Endothelial cell (in vitro differentiated cells): Measurements from ENCODE around the gene TUFT1. TPM values are rescaled to one million over a fixed set of nuclear protein-coding genes. Genes with fewer than 3 reads are reported as not detected.

ENCODE experiments used
- DNase-seq: peaks from one replicate; pipeline ENCODE4 v3.0.0; 2021; ENCODE audit warnings: low spot score
- H3K27ac Mint-ChIP-seq: one replicate; pipeline ENCODE4 v1.8.0; 2021; ENCODE audit warnings: mixed read lengths, inconsistent platforms; ENCODE audit not compliant: unreplicated experiment
- H3K27me3 Mint-ChIP-seq: one replicate; pipeline ENCODE4 v1.8.0; 2021; ENCODE audit warnings: mild to moderate bottlenecking, moderate library complexity, mixed read lengths, inconsistent platforms; ENCODE audit not compliant: unreplicated experiment
- H3K36me3 Mint-ChIP-seq: one replicate; pipeline ENCODE4 v1.8.0; 2021; ENCODE audit warnings: mild to moderate bottlenecking, low read depth, mixed read lengths, inconsistent platforms; ENCODE audit not compliant: unreplicated experiment
- H3K4me1 Mint-ChIP-seq: one replicate; pipeline ENCODE4 v1.8.0; 2021; ENCODE audit warnings: mild to moderate bottlenecking, mixed read lengths, inconsistent platforms; ENCODE audit not compliant: unreplicated experiment
- H3K4me3 Mint-ChIP-seq: one replicate; pipeline ENCODE4 v1.8.0; 2021; ENCODE audit warnings: mild to moderate bottlenecking, mixed read lengths, inconsistent platforms; ENCODE audit not compliant: unreplicated experiment
- H3K9me3 Mint-ChIP-seq: one replicate; pipeline ENCODE4 v1.8.0; 2021; ENCODE audit warnings: mixed read lengths, inconsistent platforms; ENCODE audit not compliant: unreplicated experiment
- total RNA-seq: library from RNA; stranded (reverse); fragmentation: NEBNext Ultra II Directional; extraction: Animal tissue kit (Norgen Biotek cat#: 25700); gene quantifications from one replicate; pipeline ENCODE4 v1.2.1, GENCODE V29; 2021; ENCODE audit not compliant: unreplicated experiment
- TF ChIP-seq, protein P1 (sequence below): fragments of 200-600 bp; sonication (generic); IDR thresholded peaks from one replicate; pipeline ENCODE4 v1.5.0; 2021; ENCODE audit warnings: antibody characterized with exemption; ENCODE audit not compliant: unreplicated experiment

The TUFT1 gene
- total RNA-seq, 1 donor from 2014 or later, result 11.2 TPM

DNA sequence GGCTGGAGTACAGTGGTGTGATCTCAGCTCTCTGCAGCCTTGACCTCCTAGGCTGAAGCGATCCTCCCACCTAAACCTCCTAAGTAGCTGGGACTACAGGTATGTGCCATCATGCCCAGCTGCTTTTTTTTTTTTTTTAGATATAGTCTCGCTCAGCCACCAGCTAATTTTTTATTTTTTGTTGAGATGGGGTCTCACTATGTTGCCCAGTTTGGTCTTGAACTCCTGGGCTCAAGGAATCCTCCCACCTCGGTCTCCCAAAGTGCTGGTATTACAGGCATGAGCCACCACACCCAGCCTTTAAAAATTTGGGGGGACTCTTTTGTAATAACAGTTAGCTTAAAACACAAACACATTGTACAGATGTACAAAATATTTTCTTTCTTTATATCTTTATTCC lies 70.0 kb downstream of the TUFT1 start:
- Mint-ChIP-seq H3K27me3 (peaks cover 5% of the 10 kb centered on the region), H3K4me3 (no peak overlapping the region), H3K9me3 (no peaks in the 10 kb centered on the region), H3K4me1 (peaks cover 19% of the 10 kb centered on the region), H3K36me3 (peaks cover 12% of the 10 kb centered on the region), H3K27ac (no peak overlapping the region)
- DNase-seq, result no peak
- TF ChIP-seq, protein P1, sequence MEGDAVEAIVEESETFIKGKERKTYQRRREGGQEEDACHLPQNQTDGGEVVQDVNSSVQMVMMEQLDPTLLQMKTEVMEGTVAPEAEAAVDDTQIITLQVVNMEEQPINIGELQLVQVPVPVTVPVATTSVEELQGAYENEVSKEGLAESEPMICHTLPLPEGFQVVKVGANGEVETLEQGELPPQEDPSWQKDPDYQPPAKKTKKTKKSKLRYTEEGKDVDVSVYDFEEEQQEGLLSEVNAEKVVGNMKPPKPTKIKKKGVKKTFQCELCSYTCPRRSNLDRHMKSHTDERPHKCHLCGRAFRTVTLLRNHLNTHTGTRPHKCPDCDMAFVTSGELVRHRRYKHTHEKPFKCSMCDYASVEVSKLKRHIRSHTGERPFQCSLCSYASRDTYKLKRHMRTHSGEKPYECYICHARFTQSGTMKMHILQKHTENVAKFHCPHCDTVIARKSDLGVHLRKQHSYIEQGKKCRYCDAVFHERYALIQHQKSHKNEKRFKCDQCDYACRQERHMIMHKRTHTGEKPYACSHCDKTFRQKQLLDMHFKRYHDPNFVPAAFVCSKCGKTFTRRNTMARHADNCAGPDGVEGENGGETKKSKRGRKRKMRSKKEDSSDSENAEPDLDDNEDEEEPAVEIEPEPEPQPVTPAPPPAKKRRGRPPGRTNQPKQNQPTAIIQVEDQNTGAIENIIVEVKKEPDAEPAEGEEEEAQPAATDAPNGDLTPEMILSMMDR, result no peak

DNA sequence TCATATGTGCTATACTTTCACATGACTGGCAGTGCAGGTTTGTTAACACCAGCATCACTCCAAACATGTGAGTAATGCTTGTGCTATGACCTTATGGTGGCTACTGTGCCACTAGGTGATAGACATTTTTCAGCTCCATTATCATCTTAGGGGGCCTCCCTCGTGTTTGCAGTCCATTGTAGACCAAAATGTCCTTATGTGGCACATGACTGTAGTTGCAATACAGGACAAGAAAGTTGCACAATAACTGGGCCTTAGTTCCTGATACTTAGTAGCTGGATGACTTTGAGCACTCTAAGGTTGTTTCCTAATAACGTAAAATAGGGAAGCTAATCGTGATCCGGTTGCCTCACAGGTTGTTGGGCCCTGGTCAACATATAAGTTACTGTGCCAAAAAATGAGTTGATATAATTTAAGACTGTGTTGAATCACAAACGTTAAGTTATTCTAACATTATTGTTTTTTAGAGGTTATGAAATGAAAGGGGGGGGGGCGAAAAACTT lies 71.2 kb downstream of the TUFT1 start:
- H3K27me3 Mint-ChIP-seq, result peaks cover 5% of the 10 kb centered on the region
- peak overlapping the region; percentile 91 for H3K4me3 Mint-ChIP-seq
- peaks cover 16% of the 10 kb centered on the region for H3K36me3 Mint-ChIP-seq
- H3K9me3 Mint-ChIP-seq, result no peaks in the 10 kb centered on the region
- TF ChIP-seq, protein P1, result no peak
- no peak for DNase-seq
- no peak overlapping the region for H3K27ac Mint-ChIP-seq
- peaks cover 19% of the 10 kb centered on the region for H3K4me1 Mint-ChIP-seq

DNA sequence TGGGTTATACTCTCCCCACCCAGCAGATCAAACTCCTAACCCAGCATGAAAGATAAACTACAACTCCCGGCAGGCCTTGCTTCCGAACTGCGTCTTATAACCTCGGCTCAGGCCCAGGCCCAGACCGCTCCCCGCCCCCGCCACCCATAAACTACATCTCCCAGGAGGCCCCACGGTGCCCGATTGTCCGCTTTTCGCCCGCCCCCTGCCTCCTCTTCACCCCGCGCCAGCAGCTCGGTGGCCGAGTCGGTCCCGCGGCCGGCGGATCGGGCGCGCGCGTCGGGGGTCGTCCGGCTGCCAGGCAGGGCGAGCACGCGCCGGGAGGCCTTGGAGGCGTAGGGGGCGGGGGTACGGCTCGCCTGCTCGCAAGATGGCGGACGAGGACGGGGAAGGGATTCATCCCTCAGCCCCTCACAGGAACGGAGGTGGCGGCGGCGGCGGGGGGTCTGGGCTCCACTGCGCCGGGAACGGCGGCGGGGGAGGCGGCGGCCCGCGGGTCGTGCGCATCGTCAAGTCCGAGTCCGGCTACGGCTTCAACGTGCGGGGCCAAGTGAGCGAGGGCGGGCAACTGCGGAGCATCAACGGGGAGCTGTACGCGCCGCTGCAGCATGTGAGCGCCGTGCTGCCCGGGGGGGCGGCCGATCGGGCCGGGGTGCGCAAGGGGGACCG lies 71.9 kb downstream of the TUFT1 start, which contains the start of gene SNX27:
SNX27 (plus strand) TSS at position 219 of the 669 bp plus-strand sequence; CDS start at position 371, 152 bp downstream.
- H3K4me1 Mint-ChIP-seq, result peaks cover 19% of the 10 kb centered on the region
- H3K36me3 Mint-ChIP-seq, result peaks cover 16% of the 10 kb centered on the region
- no peaks in the 10 kb centered on the region for H3K9me3 Mint-ChIP-seq
- peak within 1 kb of the TSS; percentile 88 for H3K27ac Mint-ChIP-seq
- DNase-seq, result peak; percentile 92
- H3K27me3 Mint-ChIP-seq, result peaks cover 5% of the 10 kb centered on the region
- peak within 1 kb of the TSS; percentile 99 for H3K4me3 Mint-ChIP-seq
- TF ChIP-seq, protein P1, result no peak

DNA sequence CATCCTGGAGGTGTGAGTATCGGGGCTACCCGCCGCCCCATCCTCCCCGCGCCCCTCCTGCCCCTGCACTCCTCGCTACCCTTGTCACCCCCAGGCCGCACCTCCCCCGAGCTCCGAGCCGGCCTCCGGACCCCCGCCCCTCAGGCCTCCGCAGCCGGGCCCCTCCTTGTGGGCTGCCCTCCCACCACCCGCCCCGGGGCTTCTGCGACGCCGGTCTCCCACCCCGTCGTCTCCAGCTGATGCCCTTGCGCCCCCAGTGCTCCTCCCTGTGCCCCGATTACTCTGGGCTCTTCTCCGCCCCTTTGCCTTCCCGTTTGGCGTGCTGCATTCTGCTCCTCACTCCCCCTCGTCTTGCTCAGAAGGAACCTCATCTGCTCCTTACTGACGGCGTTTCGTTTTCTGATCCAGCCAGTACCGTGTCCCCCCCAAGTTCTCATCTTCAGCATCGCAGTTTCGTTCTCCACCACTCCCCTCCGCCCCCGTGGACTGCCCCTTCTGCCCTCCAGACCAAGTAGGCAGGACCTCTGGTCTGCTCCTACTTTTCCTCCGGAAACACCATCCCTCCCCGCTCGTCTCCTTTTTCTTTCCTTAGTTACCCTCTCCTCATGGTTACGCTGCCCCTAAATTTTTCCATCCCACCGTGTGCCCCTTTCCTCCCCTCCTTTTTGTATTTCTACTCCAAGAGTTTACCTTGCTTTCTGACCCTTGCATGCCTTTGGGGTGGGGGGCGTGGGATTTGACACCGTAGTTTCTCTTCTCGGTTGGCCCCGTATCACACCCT lies 72.6 kb downstream of the TUFT1 start:
- H3K4me1 Mint-ChIP-seq, result peaks cover 19% of the 10 kb centered on the region
- H3K27me3 Mint-ChIP-seq, result peaks cover 5% of the 10 kb centered on the region
- DNase-seq, result peak; percentile 42
- H3K36me3 Mint-ChIP-seq, result peaks cover 16% of the 10 kb centered on the region
- H3K9me3 Mint-ChIP-seq, result no peaks in the 10 kb centered on the region
- H3K27ac Mint-ChIP-seq, result peak overlapping the region; percentile 88
- peak overlapping the region; percentile 99 for H3K4me3 Mint-ChIP-seq
- TF ChIP-seq, protein P1, result no peak
